Gastrocnemius medialis (tissue), 4 donors: ENCODE measurements around the gene IL23A. TPM values are rescaled to one million over a fixed set of nuclear protein-coding genes. Genes with fewer than 3 reads are reported as not detected.
A peak's percentile ranks its signal among the peaks of the same experiment; 100 is the strongest.

Source experiments
- ATAC-seq, 2 donors: fragments of 150-250 bp; one replicate each; pipeline ENCODE4 v1.9.1; 2016
- DNase-seq, 2 donors: peaks; one replicate each; pipeline ENCODE4 v3.0.0-alpha.2; 2019
- H3K27ac ChIP-seq, 4 donors: fragments of 200-600 bp; sonication (generic); 1 replicate in 1 of 4; 2 replicates in 3 of 4; pipeline ENCODE4 v1.5.1; 2016 to 2018; ENCODE audit warnings: mild to moderate bottlenecking in 2 of 4, moderate library complexity in 1 of 4
- H3K27me3 ChIP-seq, 3 donors: fragments of 200-600 bp; sonication (generic) in 2 of 3; 1 replicate in 1 of 3; 2 replicates in 2 of 3; pipeline versions ENCODE4 v1.5.1 to v1.6.0; 2016 to 2019; ENCODE audit warnings: mild to moderate bottlenecking in 1 of 3, moderate library complexity in 1 of 3
- H3K36me3 ChIP-seq, 2 donors: fragments of 200-600 bp; sonication (generic) in 1 of 2; one replicate each; pipeline ENCODE4 v1.5.1; 2017 to 2018
- H3K4me1 ChIP-seq, 2 donors: fragments of 200-600 bp; sonication (generic) in 1 of 2; one replicate each; pipeline ENCODE4 v1.5.1; 2016 to 2017; ENCODE audit warnings: mild to moderate bottlenecking in 2 of 2
- H3K4me3 ChIP-seq, 4 donors: fragments of 200-600 bp; sonication (generic) in 3 of 4; 1 replicate in 1 of 4; 2 replicates in 3 of 4; pipeline ENCODE4 v1.5.1; 2016 to 2019; ENCODE audit warnings: mild to moderate bottlenecking in 2 of 4
- H3K9me3 ChIP-seq, 3 donors: fragments of 200-600 bp; sonication (generic) in 2 of 3; 1 replicate in 1 of 3; 2 replicates in 2 of 3; pipeline ENCODE4 v1.5.1; 2016 to 2019
- CTCF ChIP-seq, 5 experiments: fragments of 450-650 bp in 3 of 5; fragments of 200-600 bp in 2 of 5; sonication (generic) in 2 of 5; IDR thresholded peaks in 4 of 5; conservative IDR thresholded peaks in 1 of 5; 1 replicate in 4 of 5; 2 replicates in 1 of 5; pipeline ENCODE4 v1.5.1; 2016 to 2019; ENCODE audit warnings: antibody characterized with exemption in 5 of 5, mild to moderate bottlenecking in 3 of 5, moderate library complexity in 3 of 5
- POLR2A ChIP-seq, 2 donors: fragments of 450-650 bp; IDR thresholded peaks; one replicate each; pipeline ENCODE4 v1.6.1; 2017; ENCODE audit warnings: antibody characterized with exemption in 2 of 2, mild to moderate bottlenecking in 2 of 2, moderate library complexity in 2 of 2
- in situ Hi-C, 4 donors: fragments of 200-750 bp; cut with MboI; loops; one replicate each; pipeline versions ENCODE4 v1.15.0 to v1.8.0; 2017; ENCODE audit warnings: low sequenced_read_pairs in 4 of 4
- intact Hi-C: fragments of 100-400 bp; cut with DNase I; formaldehyde crosslinking; loops from one replicate; pipeline ENCODE4 v1.15.1; 2023; ENCODE audit warnings: low total_unique reads
- total RNA-seq, 4 donors: library from RNA; depleted of rRNA; stranded (reverse); fragments of >200 nt; gene quantifications; one replicate each; pipeline versions ENCODE4 v1.1.0 to v1.2.3, GENCODE V29; 2016

Gene IL23A
- total RNA-seq, 4 donors from 2014 or later: not detected

DNA sequence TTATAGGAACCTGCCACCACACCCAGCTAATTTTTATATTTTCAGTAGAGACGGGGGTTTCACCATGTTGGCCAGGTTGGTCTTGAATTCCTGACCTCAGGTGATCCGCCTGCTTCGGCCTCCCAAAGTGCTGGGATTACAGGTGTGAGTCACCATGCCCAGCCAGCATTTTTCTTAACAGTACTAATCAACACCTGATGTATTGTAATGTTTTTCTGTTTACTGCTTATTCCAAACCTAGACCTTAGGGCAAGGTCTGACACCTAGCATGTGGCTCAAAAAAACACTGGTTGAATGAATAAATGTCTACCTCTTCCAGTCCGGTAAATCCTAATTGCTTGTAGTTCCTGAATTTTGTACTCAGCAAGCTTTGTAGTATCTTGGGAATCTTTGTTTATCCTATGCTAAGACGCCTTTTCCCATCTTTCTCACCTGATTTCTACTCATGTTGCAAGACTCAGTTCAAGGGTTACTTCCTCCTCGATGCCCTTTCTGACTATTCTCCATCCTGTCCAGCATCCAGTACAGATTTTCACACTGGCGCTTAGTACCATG lies 7.7 kb upstream of the IL23A start:
- in situ Hi-C loops: no loop called here
- H3K27ac ChIP-seq: no peak overlapping the region
- H3K9me3 ChIP-seq: no peaks in the 10 kb centered on the region
- TF ChIP-seq POLR2A (IDR thresholded peaks at IDR 0.05) (no peak), CTCF (IDR thresholded peaks at IDR 0.05 in 4 of 5, conservative IDR thresholded peaks at IDR 0.05 in 1 of 5) (no peak)
- no peak for DNase-seq
- ATAC-seq: no peak
- no peak overlapping the region for H3K4me3 ChIP-seq
- H3K4me1 ChIP-seq: peaks cover 9 to 14% of the 10 kb centered on the region in 2 donors
- intact Hi-C loops: loop anchor here (5.0 kb wide), 1 partner anchor 136 kb away; the partner anchor contains the start of gene SPRYD4
- H3K27me3 ChIP-seq: no peaks in the 10 kb centered on the region
- H3K36me3 ChIP-seq: peaks cover 0 to 24% of the 10 kb centered on the region in 2 donors

DNA sequence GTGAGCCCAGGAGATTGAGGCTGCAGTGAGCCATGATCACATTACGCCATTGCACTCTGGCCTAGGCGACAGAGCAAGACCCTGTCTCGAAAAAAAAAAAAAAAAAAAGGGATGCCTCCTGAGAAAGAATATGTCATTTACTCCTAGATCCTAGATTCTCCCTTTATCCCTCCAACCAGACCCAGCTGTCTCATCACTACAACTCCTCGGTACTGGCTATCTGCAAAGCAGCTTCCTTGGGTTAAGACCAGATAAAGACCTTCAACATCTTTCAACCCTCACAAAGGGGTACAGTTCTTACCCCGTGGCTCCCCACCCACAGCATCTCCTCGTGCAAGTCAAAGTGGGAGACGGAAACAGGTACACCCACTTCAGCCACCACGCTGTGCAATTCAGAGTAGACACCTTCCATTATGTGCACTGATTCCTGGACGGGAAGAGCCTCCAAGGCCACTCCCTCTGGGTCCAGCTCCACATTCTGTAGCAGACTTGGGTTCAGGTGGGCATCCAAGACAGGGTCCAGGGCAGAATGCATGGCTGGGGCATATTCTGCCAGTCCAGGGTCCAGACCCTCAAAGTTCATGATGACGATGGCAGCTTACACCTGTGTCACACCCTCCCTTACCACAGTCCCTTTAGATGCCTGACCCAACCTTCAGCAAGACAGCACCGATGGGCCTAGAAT lies 6.0 kb upstream of the IL23A start:
- no peak for DNase-seq
- Histone ChIP-seq H3K9me3 (no peaks in the 10 kb centered on the region), H3K4me3 (peak overlapping the region; percentile 53 to 81 (median 78)), H3K36me3 (peaks cover 0 to 9% of the 10 kb centered on the region in 2 donors), H3K4me1 (peaks cover 9 to 14% of the 10 kb centered on the region in 2 donors), H3K27ac (peak overlapping the region; percentile 76 to 95 (median 92)), H3K27me3 (no peaks in the 10 kb centered on the region)
- intact Hi-C loops: loop anchor here (5.0 kb wide), 1 partner anchor 135 kb away; the partner anchor contains the start of gene SPRYD4
- in situ Hi-C loops: no loop called here
- ATAC-seq: no peak
- TF ChIP-seq POLR2A (IDR thresholded peaks at IDR 0.05) (no peak), CTCF (IDR thresholded peaks at IDR 0.05 in 4 of 5, conservative IDR thresholded peaks at IDR 0.05 in 1 of 5) (no peak)

GRCh38 chr12:56333197-56333678 lies 5.4 kb upstream of the IL23A start:
- no peaks in the 10 kb centered on the region for H3K27me3 ChIP-seq
- peaks cover 0 to 3% of the 10 kb centered on the region in 2 donors for H3K36me3 ChIP-seq
- ATAC-seq (peak in 1 of 2 donors; percentile 13), DNase-seq (no peak)
- in situ Hi-C loops: no loop called here
- H3K27ac ChIP-seq: peak overlapping the region; percentile 76 to 95 (median 92)
- H3K4me1 ChIP-seq: peaks cover 9 to 14% of the 10 kb centered on the region in 2 donors
- H3K4me3 ChIP-seq: peak overlapping the region; percentile 53 to 81 (median 78)
- no peaks in the 10 kb centered on the region for H3K9me3 ChIP-seq
- TF ChIP-seq CTCF (IDR thresholded peaks at IDR 0.05 in 4 of 5, conservative IDR thresholded peaks at IDR 0.05 in 1 of 5) (no peak), POLR2A (IDR thresholded peaks at IDR 0.05) (no peak)
- intact Hi-C loops: loop anchor here (5.0 kb wide), 1 partner anchor 134 kb away; the partner anchor contains the start of gene SPRYD4

DNA sequence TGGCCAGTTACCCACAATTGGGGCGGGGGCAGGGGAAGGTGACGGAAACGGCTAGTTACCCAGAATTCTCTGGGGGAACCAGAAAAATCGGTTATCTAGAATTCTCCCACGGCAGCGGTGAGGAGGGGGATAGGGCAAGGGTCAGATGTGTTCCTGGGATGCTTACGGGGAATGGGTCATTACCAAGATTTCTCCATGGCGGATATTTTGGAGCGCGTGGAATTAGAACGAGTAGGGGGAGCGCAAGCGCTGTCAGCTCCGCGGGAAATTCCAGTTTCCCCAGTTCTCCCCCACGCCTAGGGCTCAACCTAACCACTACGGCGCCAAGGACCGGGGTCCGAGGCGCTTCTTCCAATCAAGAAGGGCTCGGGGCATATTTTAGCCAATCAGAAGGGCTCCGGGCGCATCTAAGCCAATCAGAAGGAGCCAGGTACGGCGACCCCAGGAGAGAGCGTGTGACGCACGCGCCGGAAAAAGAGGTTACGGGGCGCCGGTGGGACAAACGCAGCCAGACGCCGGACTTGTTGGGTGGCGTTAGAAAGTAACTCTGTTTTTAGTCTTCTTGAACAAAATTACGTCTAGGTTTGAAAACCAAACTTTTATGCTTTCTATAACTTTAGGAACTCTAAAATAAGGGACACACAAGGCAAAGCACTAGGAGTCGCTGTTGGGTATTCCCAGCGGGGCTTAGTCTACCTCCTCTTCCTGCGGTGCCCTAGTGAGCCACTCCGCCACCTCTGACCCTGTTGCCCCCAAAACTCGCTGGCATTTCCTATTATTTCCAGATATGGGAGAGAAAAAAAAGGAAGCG lies 4.8 kb upstream of the IL23A start, which contains the start of gene PAN2:
TSS of gene PAN2 (minus strand) at position 322 of the 811 bp plus-strand sequence. CDS start 906 bp downstream, outside the sequence.
- Histone ChIP-seq H3K4me3 (peak within 1 kb of the TSS; percentile 53 to 81 (median 78)), H3K36me3 (no peaks in the 10 kb centered on the region), H3K27ac (peak within 1 kb of the TSS; percentile 76 to 95 (median 92)), H3K9me3 (no peaks in the 10 kb centered on the region), H3K4me1 (peaks cover 9 to 14% of the 10 kb centered on the region in 2 donors), H3K27me3 (no peaks in the 10 kb centered on the region)
- TF ChIP-seq CTCF (IDR thresholded peaks at IDR 0.05 in 4 of 5, conservative IDR thresholded peaks at IDR 0.05 in 1 of 5) (peak; percentile 30 to 46 (median 43)), POLR2A (IDR thresholded peaks at IDR 0.05) (peak; percentile 88 to 89)
- DNase-seq (peak; percentile 95 to 97), ATAC-seq (peak; percentile 98 to 99)
- in situ Hi-C loops (no loop called here), intact Hi-C loops (loop anchor here (1.0 to 5.0 kb wide), 3 partner anchors 18 to 133 kb away; partner anchors contain the start of genes SPRYD4 and STAT2)
